SK-N-SH treated with all-trans-retinoic acid at 6 μM for 48 hours (cell line): ENCODE results near the gene CPD.

Source experiments
- ATAC-seq: fragments of 200-7000 bp; cut with Tn5 transposase; 3 replicates; pipeline ENCODE4 v1.9.1; 2020; ENCODE audit warnings: mild to moderate bottlenecking, moderate library complexity
- ARNTL ChIP-seq: fragments of 450-650 bp; formaldehyde crosslinking; IDR thresholded peaks from 2 replicates; pipeline ENCODE4 v1.5.0; 2020; ENCODE audit warnings: low read depth, mild to moderate bottlenecking, moderate library complexity, borderline replicate concordance
- BACH2 ChIP-seq: fragments of 250-450 bp; sonication (Bioruptor Pico); IDR thresholded peaks from 2 replicates; pipeline ENCODE4 v1.9.0; 2021; ENCODE audit warnings: mild to moderate bottlenecking, borderline replicate concordance
- ESRRG ChIP-seq: fragments of 250-450 bp; sonication (Bioruptor Pico); IDR thresholded peaks from 2 replicates; pipeline ENCODE4 v1.6.1; 2021; ENCODE audit warnings: mild to moderate bottlenecking
- GLIS3 ChIP-seq: fragments of 250-450 bp; sonication (Bioruptor Pico); IDR thresholded peaks from 2 replicates; pipeline ENCODE4 v1.5.0; 2020; ENCODE audit warnings: mild to moderate bottlenecking, moderate library complexity
- ISL1 ChIP-seq: fragments of 250-450 bp; sonication (Bioruptor Pico); IDR thresholded peaks from 2 replicates; pipeline ENCODE4 v2.1.2; 2022; ENCODE audit warnings: mild to moderate bottlenecking, moderate library complexity
- OSR1 ChIP-seq: fragments of 250-450 bp; sonication (Bioruptor Pico); IDR thresholded peaks from 2 replicates; pipeline ENCODE4 v1.8.0; 2022; ENCODE audit warnings: moderate library complexity, mild to moderate bottlenecking, inconsistent platforms
- PPARA ChIP-seq: fragments of 250-450 bp; sonication (Bioruptor Pico); IDR thresholded peaks from 2 replicates; pipeline ENCODE4 v1.5.0; 2020; ENCODE audit warnings: mild to moderate bottlenecking, borderline replicate concordance
- RARB ChIP-seq: fragments of 250-450 bp; sonication (Bioruptor Pico); IDR thresholded peaks from 2 replicates; pipeline ENCODE4 v1.8.0; 2021; ENCODE audit warnings: mild to moderate bottlenecking, moderate library complexity
- TCF4 ChIP-seq: fragments of 250-450 bp; sonication (Bioruptor Pico); IDR thresholded peaks from 2 replicates; pipeline ENCODE4 v1.8.0; 2021; ENCODE audit warnings: mild to moderate bottlenecking, moderate library complexity, borderline replicate concordance
- TOX ChIP-seq: fragments of 250-450 bp; sonication (Bioruptor Pico); IDR thresholded peaks from 2 replicates; pipeline ENCODE4 v1.8.0; 2021; ENCODE audit warnings: mild to moderate bottlenecking, moderate library complexity, borderline replicate concordance
- ZC3H10 ChIP-seq: fragments of 250-450 bp; sonication (Bioruptor Pico); IDR thresholded peaks from 2 replicates; pipeline ENCODE4 v1.5.1; 2021; ENCODE audit warnings: mild to moderate bottlenecking, moderate library complexity
- ZNF565 ChIP-seq: fragments of 450-650 bp; formaldehyde crosslinking; conservative IDR thresholded peaks from 2 replicates; pipeline ENCODE4 v1.5.0; 2020; ENCODE audit warnings: low read depth, mild to moderate bottlenecking, moderate library complexity
- ZNF8 ChIP-seq: fragments of 450-650 bp; formaldehyde crosslinking; IDR thresholded peaks from 2 replicates; pipeline ENCODE4 v1.5.0; 2020; ENCODE audit warnings: mild to moderate bottlenecking, moderate library complexity
- TF ChIP-seq, protein P1 (sequence below): fragments of 250-450 bp; sonication (Bioruptor Pico); IDR thresholded peaks from 2 replicates; pipeline ENCODE4 v1.5.1; 2020; ENCODE audit warnings: low read depth, mild to moderate bottlenecking, moderate library complexity
- TF ChIP-seq, protein P2 (sequence below): fragments of 250-450 bp; sonication (Bioruptor Pico); IDR thresholded peaks from 2 replicates; pipeline ENCODE4 v1.5.1; 2021; ENCODE audit warnings: mild to moderate bottlenecking, moderate library complexity
- TF ChIP-seq, protein P3 (sequence below): fragments of 250-450 bp; sonication (Bioruptor Pico); IDR thresholded peaks from 2 replicates; pipeline ENCODE4 v1.8.0; 2020; ENCODE audit warnings: mild to moderate bottlenecking, moderate library complexity, borderline replicate concordance
- TF ChIP-seq, protein P4 (sequence below): fragments of 250-450 bp; sonication (Bioruptor Pico); IDR thresholded peaks from 2 replicates; pipeline ENCODE4 v1.5.0; 2020; ENCODE audit warnings: mild to moderate bottlenecking, moderate library complexity
- TF ChIP-seq, protein P5 (sequence below): fragments of 250-450 bp; sonication (Bioruptor Pico); IDR thresholded peaks from 2 replicates; pipeline ENCODE4 v1.8.0; 2021; ENCODE audit warnings: low read depth, mild to moderate bottlenecking, moderate library complexity, borderline replicate concordance

The CPD gene

DNA sequence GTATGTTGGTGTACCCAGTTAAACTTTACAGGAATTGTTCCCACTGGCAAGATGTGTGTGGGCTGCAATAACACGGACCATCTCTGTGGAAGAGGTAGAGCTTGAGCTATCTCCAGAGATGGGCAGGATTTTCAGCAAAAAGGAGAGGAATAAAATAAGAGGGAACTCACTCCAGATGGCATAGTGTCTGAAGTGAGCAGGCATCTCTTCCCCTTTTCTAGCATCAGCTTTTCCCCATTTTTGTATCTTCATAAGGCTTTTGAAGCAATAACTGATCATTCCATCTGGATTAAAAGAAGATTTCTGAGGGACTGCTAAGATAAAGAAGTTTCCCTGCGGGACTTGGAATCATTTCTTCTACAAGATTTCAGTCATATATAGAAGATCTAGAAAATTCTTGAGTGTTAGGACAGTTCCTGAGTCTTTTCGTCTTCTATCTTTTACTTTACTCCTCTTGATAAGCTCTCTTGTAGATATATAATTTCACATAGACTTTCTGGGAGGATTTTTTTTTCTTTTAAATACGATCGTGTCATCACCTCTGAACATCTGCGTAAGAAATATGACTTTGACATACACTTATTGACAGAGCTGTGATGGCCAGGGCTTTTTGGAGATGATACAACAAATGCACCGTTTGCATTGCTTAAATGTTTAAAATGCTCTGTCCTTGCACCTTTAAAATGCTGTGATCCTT, 2.1 kb downstream of the CPD start (continued):
- TF ChIP-seq ZNF565 (CRISPR knock-in tag): no peak
- TF ChIP-seq, protein P1, sequence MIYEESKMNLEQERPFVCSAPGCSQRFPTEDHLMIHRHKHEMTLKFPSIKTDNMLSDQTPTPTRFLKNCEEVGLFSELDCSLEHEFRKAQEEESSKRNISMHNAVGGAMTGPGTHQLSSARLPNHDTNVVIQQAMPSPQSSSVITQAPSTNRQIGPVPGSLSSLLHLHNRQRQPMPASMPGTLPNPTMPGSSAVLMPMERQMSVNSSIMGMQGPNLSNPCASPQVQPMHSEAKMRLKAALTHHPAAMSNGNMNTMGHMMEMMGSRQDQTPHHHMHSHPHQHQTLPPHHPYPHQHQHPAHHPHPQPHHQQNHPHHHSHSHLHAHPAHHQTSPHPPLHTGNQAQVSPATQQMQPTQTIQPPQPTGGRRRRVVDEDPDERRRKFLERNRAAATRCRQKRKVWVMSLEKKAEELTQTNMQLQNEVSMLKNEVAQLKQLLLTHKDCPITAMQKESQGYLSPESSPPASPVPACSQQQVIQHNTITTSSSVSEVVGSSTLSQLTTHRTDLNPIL: no peak

DNA sequence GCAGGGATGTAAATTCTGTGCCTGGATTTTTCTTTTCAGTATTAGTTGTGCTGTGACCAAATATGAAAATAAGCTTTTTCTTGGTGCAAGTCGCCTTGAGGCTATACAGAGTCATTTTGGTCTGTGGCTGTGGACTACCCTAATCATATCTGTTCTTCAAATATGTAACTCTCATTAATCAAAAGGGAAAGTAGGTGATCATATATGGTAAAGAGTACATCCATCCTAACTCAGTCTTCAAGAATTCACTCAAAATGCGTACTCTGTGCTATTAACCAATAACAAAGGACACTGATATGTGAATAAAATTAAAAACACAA, 2.6 kb downstream of the CPD start:
- TF ChIP-seq ZNF565 (CRISPR knock-in tag) (no peak), ARNTL (CRISPR knock-in tag) (no peak), OSR1 (CRISPR knock-in tag) (no peak), ESRRG (CRISPR knock-in tag) (no peak), RARB (CRISPR knock-in tag) (no peak), TOX (no peak), TCF4 (CRISPR knock-in tag) (no peak)
- TF ChIP-seq, protein P2, sequence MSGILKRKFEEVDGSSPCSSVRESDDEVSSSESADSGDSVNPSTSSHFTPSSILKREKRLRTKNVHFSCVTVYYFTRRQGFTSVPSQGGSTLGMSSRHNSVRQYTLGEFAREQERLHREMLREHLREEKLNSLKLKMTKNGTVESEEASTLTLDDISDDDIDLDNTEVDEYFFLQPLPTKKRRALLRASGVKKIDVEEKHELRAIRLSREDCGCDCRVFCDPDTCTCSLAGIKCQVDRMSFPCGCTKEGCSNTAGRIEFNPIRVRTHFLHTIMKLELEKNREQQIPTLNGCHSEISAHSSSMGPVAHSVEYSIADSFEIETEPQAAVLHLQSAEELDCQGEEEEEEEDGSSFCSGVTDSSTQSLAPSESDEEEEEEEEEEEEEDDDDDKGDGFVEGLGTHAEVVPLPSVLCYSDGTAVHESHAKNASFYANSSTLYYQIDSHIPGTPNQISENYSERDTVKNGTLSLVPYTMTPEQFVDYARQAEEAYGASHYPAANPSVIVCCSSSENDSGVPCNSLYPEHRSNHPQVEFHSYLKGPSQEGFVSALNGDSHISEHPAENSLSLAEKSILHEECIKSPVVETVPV (CRISPR knock-in tag): no peak
- TF ChIP-seq, protein P3, sequence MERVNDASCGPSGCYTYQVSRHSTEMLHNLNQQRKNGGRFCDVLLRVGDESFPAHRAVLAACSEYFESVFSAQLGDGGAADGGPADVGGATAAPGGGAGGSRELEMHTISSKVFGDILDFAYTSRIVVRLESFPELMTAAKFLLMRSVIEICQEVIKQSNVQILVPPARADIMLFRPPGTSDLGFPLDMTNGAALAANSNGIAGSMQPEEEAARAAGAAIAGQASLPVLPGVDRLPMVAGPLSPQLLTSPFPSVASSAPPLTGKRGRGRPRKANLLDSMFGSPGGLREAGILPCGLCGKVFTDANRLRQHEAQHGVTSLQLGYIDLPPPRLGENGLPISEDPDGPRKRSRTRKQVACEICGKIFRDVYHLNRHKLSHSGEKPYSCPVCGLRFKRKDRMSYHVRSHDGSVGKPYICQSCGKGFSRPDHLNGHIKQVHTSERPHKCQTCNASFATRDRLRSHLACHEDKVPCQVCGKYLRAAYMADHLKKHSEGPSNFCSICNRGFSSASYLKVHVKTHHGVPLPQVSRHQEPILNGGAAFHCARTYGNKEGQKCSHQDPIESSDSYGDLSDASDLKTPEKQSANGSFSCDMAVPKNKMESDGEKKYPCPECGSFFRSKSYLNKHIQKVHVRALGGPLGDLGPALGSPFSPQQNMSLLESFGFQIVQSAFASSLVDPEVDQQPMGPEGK (CRISPR knock-in tag): no peak
- TF ChIP-seq, protein P1: no peak

DNA sequence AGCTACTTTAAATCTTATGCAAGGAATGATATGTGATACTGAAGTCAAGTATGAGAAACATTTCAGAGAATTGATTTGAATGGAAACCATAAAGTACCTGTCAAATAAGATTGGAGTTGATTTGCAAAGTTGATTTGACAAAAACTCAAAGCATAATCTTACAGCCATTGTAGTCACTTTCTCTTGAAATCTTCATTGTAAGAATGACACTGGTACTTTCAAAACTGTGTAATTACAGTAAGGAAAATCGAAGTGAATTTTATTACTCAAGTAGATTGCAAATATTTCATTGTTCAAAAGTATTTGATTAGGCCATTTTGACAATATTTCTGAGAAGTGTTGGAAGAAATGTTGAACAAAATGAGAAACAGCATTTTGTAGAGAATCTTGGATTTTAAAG, 3.6 kb downstream of the CPD start:
- no peak for ATAC-seq
- TF ChIP-seq ISL1 (CRISPR knock-in tag) (no peak), BACH2 (CRISPR knock-in tag) (no peak)

More for the DNA sequence above, 2.6 kb downstream of the CPD start:
- ATAC-seq: no peak

DNA sequence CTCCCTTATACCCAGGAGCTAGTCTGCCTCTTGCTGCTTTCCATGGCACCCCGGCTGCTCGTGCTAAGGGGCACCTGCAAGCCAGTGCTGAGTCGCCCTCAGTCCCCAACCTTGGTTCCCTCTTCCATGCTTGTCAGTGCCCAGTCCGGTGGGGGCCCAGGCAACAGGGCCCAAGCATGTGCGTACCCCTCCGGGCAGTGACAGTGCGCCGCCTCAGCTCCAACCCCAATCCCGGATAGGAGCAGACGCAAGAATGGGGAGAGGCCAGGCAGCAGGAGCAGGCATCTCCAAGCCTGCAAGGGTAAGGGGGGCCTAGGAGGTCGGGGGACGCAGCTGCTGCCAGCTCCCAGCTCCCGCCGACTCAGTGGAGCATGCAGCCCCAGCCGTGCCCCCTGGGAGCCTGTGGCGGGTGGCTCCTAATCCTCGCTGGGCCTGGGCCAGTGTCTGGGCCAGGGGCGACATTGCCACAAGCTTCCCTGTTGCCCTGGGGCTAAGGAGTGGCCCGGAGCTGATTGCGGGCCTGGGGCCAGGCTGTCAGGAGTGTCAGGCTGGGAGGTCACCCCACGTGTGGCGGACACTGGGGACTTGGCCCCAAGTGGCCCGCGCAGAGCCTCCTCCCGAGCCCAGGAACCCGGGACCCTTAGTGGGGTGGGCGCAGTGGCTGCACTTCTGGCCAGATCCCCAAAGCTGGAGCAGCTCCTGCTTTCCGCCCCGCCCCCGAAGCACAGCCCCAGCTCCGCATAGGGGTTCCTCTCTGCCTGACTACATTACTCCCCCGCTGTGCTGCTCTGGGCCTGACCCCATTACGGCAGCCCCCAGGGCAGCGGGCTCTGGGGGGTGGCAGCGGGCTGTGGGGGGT, 9.8 kb downstream of the CPD start:
- no peak for ATAC-seq
- TF ChIP-seq TCF4 (CRISPR knock-in tag) (no peak), ZNF565 (CRISPR knock-in tag) (no peak), PPARA (CRISPR knock-in tag) (no peak), ZNF8 (CRISPR knock-in tag) (no peak), GLIS3 (CRISPR knock-in tag) (no peak), ZC3H10 (no peak)
- TF ChIP-seq, protein P3 (CRISPR knock-in tag): no peak
- TF ChIP-seq, protein P4, sequence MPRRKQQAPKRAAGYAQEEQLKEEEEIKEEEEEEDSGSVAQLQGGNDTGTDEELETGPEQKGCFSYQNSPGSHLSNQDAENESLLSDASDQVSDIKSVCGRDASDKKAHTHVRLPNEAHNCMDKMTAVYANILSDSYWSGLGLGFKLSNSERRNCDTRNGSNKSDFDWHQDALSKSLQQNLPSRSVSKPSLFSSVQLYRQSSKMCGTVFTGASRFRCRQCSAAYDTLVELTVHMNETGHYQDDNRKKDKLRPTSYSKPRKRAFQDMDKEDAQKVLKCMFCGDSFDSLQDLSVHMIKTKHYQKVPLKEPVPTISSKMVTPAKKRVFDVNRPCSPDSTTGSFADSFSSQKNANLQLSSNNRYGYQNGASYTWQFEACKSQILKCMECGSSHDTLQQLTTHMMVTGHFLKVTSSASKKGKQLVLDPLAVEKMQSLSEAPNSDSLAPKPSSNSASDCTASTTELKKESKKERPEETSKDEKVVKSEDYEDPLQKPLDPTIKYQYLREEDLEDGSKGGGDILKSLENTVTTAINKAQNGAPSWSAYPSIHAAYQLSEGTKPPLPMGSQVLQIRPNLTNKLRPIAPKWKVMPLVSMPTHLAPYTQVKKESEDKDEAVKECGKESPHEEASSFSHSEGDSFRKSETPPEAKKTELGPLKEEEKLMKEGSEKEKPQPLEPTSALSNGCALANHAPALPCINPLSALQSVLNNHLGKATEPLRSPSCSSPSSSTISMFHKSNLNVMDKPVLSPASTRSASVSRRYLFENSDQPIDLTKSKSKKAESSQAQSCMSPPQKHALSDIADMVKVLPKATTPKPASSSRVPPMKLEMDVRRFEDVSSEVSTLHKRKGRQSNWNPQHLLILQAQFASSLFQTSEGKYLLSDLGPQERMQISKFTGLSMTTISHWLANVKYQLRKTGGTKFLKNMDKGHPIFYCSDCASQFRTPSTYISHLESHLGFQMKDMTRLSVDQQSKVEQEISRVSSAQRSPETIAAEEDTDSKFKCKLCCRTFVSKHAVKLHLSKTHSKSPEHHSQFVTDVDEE: no peak
- TF ChIP-seq, protein P5, sequence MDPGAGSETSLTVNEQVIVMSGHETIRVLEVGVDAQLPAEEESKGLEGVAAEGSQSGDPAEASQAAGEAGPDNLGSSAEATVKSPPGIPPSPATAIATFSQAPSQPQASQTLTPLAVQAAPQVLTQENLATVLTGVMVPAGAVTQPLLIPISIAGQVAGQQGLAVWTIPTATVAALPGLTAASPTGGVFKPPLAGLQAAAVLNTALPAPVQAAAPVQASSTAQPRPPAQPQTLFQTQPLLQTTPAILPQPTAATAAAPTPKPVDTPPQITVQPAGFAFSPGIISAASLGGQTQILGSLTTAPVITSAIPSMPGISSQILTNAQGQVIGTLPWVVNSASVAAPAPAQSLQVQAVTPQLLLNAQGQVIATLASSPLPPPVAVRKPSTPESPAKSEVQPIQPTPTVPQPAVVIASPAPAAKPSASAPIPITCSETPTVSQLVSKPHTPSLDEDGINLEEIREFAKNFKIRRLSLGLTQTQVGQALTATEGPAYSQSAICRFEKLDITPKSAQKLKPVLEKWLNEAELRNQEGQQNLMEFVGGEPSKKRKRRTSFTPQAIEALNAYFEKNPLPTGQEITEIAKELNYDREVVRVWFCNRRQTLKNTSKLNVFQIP: no peak
- TF ChIP-seq, protein P2 (CRISPR knock-in tag): no peak
